ENCODE measurements around the gene TMEM238.

Gene TMEM238, protein sequence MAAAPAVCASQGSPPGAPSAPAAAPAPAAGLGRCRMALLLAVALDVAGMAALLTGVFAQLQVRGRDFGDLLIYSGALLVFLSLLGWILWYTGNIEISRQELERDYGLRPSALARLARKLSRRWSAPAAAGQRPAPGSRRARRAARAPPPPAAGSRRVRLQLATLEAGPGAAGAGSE

DNA sequence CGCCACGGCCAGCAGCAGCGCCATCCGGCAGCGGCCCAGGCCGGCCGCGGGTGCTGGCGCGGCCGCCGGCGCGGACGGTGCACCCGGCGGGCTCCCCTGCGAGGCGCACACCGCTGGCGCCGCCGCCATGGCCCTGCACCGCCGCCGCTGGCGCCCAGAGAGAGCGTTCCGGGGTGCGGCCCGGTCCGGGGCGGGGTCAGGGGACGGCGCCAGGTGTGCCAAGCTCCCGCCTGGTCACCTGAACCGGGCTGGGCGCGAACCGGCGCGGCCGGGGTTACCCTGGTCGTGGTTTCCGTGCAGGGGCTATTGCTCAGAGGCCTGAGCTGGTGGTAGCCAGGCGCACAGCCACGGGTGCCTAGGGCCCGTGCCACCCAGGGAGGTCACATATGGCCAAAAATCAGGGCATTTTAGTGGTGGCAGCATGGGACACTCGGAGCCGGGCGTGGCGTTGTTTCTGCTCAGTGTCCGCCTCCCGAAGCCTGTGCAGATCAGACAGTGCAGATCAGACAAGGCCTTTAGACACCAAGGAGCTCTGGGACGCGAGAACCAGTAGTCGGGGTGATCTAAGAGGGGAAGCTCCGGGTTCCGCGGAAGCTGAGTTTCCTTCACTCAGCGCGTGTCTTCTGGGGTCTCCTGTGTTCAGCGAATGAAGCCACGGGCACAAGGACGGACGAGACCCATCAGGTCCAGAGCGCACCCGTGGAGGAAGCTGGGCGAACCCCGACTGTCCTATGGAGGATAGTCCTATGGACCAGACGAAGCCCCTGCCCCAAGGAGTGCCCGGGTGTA is at the start of gene TMEM238:
Gene TMEM238, minus strand, starts transcription at position 162 of the 789 bp plus-strand sequence. Its CDS starts 33 bp downstream, at position 129.
- peak within 1 kb of the TSS; percentile 97 for H3K4me3 ChIP-seq (ENCODE audit: low read depth, low read length)
- TF ChIP-seq, protein P1, sequence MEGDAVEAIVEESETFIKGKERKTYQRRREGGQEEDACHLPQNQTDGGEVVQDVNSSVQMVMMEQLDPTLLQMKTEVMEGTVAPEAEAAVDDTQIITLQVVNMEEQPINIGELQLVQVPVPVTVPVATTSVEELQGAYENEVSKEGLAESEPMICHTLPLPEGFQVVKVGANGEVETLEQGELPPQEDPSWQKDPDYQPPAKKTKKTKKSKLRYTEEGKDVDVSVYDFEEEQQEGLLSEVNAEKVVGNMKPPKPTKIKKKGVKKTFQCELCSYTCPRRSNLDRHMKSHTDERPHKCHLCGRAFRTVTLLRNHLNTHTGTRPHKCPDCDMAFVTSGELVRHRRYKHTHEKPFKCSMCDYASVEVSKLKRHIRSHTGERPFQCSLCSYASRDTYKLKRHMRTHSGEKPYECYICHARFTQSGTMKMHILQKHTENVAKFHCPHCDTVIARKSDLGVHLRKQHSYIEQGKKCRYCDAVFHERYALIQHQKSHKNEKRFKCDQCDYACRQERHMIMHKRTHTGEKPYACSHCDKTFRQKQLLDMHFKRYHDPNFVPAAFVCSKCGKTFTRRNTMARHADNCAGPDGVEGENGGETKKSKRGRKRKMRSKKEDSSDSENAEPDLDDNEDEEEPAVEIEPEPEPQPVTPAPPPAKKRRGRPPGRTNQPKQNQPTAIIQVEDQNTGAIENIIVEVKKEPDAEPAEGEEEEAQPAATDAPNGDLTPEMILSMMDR (IDR thresholded peaks at IDR 0.05; ENCODE audit: low read depth, low read length): no peak

DNA sequence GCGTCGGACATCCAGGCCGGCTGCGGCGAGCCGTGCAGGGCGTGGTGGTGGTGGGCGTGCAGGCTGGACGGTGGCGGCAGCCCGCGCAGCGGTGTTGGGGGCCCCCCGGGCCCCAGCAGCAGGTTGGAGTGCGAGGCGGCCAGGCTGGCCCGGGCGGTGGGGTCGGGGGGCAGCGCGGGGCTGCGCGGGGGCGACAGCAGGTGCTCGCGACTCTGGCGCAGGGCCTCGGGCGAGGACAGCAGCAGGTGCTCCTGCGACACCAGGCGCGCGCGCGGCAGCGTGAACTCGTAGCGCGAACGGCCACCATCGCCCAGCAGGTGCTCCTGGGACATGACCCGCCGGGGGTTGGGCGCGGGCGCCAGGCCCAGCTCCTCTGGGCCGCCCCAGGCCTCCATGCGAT is 49.2 kb upstream of the TMEM238 start:
- TF ChIP-seq, protein P1 (IDR thresholded peaks at IDR 0.05; ENCODE audit: low read depth, low read length): no peak
- no peak overlapping the region for H3K4me3 ChIP-seq (ENCODE audit: low read depth, low read length)

DNA sequence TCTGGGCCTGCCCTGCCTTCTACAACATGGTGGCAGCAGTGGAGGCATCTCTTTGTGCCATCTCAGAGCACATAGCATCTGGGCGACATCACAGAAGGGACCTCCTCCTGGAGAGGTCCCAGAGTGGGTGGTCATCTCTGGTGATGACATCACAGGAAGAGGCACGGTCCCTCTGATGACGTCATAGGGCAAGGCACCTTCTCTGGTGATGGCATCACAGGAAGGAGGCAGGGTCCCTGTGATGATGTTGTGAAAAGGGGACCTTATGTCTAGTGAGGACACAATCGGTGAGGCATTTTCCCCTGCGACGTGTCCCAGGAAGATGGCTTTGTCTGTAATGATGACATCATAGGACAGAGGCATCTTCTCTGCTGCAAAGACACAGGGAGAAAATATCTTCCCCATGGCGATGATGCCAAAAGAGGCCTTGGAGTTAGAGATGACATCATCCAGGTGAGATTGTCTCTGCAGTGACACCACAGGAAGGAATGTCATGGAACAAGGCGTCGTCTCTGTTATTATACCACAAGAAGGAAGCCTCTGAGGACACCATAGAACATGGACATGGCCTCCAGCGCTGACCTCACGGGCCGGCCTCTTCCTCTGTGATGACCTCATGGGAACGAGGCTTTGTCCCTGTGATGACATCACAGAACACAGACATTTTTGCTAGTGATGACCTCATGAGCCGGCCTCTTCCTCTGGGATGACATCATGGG is 48.3 kb upstream of the TMEM238 start:
- TF ChIP-seq, protein P1 (IDR thresholded peaks at IDR 0.05; ENCODE audit: low read depth, low read length): no peak
- no peak overlapping the region for H3K4me3 ChIP-seq (ENCODE audit: low read depth, low read length)

DNA sequence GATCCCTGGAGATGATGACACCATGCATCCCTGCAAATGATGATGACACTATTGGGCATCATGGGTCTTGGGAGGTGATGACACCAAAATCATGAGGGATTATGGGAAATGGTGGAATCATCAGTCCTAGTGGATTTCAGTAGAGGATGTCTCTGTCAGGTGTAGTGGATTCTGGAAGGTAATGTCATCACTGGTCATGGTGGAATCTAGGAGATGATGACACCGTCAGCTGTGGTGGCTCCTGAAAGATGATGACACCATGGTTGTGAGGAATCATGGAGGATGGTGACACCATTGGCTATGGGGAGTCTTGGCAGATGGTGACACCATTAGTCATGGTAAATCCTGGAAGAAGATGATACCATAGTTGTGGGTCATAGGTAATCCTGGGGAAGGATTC is 47.1 kb upstream of the TMEM238 start:
- TF ChIP-seq, protein P1 (IDR thresholded peaks at IDR 0.05; ENCODE audit: low read depth, low read length): no peak
- H3K4me3 ChIP-seq (ENCODE audit: low read depth, low read length): no peak overlapping the region

DNA sequence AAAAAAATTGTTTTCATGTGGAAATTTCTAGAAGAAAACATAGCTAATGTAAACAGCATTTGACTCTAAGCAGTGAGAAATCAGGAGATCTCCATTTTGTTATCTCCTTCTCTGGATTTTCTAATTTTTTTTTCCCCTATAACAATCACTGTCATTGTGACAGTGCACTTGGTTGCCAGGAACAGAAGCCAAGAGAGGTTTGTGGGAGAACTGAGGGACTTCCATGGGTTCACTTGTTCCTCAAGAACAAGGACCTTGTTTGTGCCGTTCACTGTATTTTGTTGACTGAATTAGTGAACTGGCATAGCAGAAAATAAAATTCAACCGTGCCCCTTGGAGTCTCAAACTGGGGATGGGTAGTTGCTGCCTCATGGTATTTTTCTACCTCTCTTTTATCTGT is 42.0 kb upstream of the TMEM238 start:
- no peak overlapping the region for H3K4me3 ChIP-seq (ENCODE audit: low read depth, low read length)

DNA sequence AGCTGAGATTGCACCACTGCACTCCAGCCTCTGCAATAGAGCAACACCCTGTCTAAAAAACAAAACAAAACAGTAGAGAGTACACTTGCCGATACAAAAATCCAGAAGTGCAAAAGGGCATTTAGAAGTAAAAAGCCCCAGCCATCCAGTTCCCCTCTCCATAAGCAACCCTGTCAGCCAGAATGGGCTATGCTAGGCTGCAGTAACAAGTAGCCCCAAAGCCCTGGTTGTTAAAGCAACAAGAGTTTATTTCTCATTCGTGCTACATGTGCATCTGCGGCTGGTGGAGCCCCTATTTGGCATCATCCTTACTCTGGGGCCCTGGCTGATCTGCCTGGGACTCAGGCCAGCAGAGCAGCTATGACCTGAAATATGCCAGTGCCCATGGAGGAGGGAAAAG is 40.4 kb upstream of the TMEM238 start:
- TF ChIP-seq, protein P1 (IDR thresholded peaks at IDR 0.05; ENCODE audit: low read depth, low read length): no peak
- H3K4me3 ChIP-seq (ENCODE audit: low read depth, low read length): no peak overlapping the region

More for the DNA sequence above, 42.0 kb upstream of the TMEM238 start:
- TF ChIP-seq, protein P1 (IDR thresholded peaks at IDR 0.05; ENCODE audit: low read depth, low read length): no peak

All from WI38 (cell line).